Left ventricle myocardium inferior (tissue), 1 donor: ENCODE data around the gene HDAC4. TPM values are rescaled to one million over a fixed set of nuclear protein-coding genes. Genes with fewer than 3 reads are reported as not detected.

ENCODE experiments used
- DNase-seq: peaks from one replicate; pipeline ENCODE4 v3.0.0-alpha.2; 2020
- H3K27ac ChIP-seq: fragments of 200-600 bp; replicated peaks from 2 replicates; pipeline ENCODE4 v1.8.0; 2021
- H3K27me3 ChIP-seq: fragments of 200-600 bp; 2 replicates; pipeline ENCODE4 v1.8.0; 2021; ENCODE audit warnings: low read depth
- H3K36me3 ChIP-seq: fragments of 200-600 bp; 2 replicates; pipeline ENCODE4 v1.8.0; 2021
- H3K4me1 ChIP-seq: fragments of 200-600 bp; 2 replicates; pipeline ENCODE4 v1.8.0; 2021
- H3K4me3 ChIP-seq: fragments of 200-600 bp; 2 replicates; pipeline ENCODE4 v1.8.0; 2021; ENCODE audit warnings: mild to moderate bottlenecking, moderate library complexity
- H3K9me3 ChIP-seq: fragments of 200-600 bp; replicated peaks from 2 replicates; pipeline ENCODE4 v1.8.0; 2021
- CTCF ChIP-seq: fragments of 200-600 bp; IDR thresholded peaks from 2 replicates; pipeline ENCODE4 v1.8.0; 2021; ENCODE audit warnings: antibody characterized with exemption, mild to moderate bottlenecking, borderline replicate concordance
- intact Hi-C: fragments of 100-400 bp; cut with micrococcal nuclease; formaldehyde crosslinking; loops from one replicate; pipeline ENCODE4 v1.11.0; 2022
- total RNA-seq: library from RNA; stranded (reverse); fragmentation: NEBNext Ultra II Directional; extraction: Animal tissue kit (Norgen Biotek cat#: 25700); gene quantifications from one replicate; pipeline ENCODE4 v1.2.1, GENCODE V29; 2021
- donor health status: DM: no; HTN: yes; CAD: no; lungs with severe emphysema.

Gene HDAC4
- total RNA-seq, 1 donor from 2014 or later: 23.9 TPM

DNA sequence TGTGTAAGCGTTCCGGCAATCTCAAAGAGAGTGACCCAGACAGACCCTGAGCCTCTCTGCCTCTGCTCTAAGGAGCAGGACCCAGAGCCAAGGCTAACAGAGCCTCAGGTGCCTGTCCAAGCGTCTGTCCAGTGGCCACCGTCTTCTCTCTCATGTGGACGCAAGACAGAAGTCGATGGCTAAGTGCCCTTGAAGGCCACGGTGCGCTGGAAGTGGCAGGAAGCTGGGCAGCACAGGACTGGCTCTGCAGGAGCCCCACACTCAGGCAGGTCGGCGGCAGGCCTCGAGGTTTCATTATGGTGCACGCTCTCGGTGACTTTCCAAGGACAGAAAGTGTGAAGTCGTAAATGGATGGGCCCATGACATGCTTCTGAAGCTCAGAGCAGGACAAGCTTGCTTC is 49.1 kb downstream of the HDAC4 start:
- Histone ChIP-seq H3K36me3 (peaks cover 29% of the 10 kb centered on the region), H3K9me3 (peaks cover 9% of the 10 kb centered on the region), H3K4me1 (peaks cover 30% of the 10 kb centered on the region), H3K27me3 (no peaks in the 10 kb centered on the region), H3K27ac (no peak overlapping the region), H3K4me3 (no peak overlapping the region)
- no peak for DNase-seq
- intact Hi-C loops: no loop called here
- TF ChIP-seq CTCF: no peak

GRCh38 chr2:239349453-239350135 is 51.2 kb downstream of the HDAC4 start:
- H3K27me3 ChIP-seq: no peaks in the 10 kb centered on the region
- peaks cover 26% of the 10 kb centered on the region for H3K4me1 ChIP-seq
- intact Hi-C loops: no loop called here
- no peak for TF ChIP-seq CTCF
- DNase-seq: no peak
- no peak overlapping the region for H3K4me3 ChIP-seq
- no peak overlapping the region for H3K27ac ChIP-seq
- H3K36me3 ChIP-seq: peaks cover 29% of the 10 kb centered on the region
- H3K9me3 ChIP-seq: peaks cover 6% of the 10 kb centered on the region

DNA sequence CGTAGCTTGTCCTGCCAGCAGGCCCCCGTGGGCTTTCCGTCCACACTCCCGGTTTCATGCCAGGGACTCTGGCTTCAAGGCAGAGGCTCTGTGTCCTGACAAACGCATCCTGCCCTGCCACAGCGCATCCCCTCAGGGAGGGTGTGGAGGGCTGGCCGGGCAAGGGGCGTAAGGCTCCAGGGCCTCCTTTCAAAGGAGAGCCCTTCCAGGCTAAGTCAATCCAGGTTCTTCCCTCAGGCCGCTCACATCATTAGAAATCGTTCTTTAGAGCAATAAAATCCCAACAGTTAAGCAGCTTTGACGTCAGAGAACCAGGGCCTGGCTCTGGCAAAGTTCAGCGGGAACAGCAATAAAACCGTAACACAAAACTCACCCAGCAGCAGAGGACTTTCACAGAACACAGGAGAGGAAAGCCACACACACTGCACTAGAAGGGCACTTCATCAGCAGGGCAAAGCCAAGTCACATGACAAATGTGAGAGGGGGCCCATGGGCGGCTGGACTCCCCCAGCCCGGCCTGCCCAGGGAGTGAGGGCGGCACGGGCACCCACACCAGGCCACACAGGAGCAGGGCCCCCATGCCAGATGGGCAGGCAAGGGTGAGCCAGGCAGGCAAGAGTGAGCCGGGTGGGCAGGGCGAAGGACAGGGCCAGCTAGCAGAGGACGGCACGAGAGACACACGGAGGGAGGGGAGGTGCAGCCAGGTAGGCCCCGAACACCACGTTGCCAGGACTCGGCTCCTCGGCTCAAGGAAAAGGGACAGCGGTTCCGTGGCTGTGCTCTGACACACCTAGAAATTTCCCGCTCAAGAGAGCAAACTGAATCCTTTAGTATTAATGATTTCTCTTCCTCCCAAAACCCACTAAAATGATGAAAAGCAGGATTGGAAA is 52.0 kb downstream of the HDAC4 start:
- Histone ChIP-seq H3K27ac (peak overlapping the region; percentile 63), H3K4me3 (no peak overlapping the region), H3K36me3 (peaks cover 29% of the 10 kb centered on the region), H3K4me1 (peaks cover 29% of the 10 kb centered on the region), H3K27me3 (no peaks in the 10 kb centered on the region), H3K9me3 (no peaks in the 10 kb centered on the region)
- intact Hi-C loops: no loop called here
- no peak for DNase-seq
- TF ChIP-seq CTCF: no peak

DNA sequence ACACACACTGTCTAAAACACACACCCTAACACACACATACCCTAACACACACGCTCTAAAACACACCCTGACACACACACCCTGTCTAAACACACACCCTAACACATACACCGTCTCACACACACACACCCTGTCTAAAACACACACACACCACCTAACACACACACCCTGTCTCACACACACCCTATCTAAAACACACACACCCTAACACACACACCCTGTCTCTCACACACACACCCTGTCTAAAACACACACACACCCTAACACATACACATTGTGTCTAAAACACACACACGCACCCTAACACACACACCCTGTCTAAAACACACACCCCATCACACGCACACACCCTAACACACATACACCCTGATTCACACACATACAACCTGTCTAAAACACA is 54.1 kb downstream of the HDAC4 start:
- peaks cover 8% of the 10 kb centered on the region for H3K9me3 ChIP-seq
- no peak for TF ChIP-seq CTCF
- peaks cover 17% of the 10 kb centered on the region for H3K36me3 ChIP-seq
- no peak for DNase-seq
- H3K27me3 ChIP-seq: no peaks in the 10 kb centered on the region
- peaks cover 29% of the 10 kb centered on the region for H3K4me1 ChIP-seq
- no peak overlapping the region for H3K4me3 ChIP-seq
- intact Hi-C loops: no loop called here
- H3K27ac ChIP-seq: no peak overlapping the region

GRCh38 chr2:239345251-239345650 is 55.6 kb downstream of the HDAC4 start:
- no peaks in the 10 kb centered on the region for H3K27me3 ChIP-seq
- intact Hi-C loops: no loop called here
- peaks cover 8% of the 10 kb centered on the region for H3K9me3 ChIP-seq
- H3K27ac ChIP-seq: no peak overlapping the region
- H3K36me3 ChIP-seq: peaks cover 6% of the 10 kb centered on the region
- no peak for DNase-seq
- H3K4me1 ChIP-seq: peaks cover 29% of the 10 kb centered on the region
- H3K4me3 ChIP-seq: no peak overlapping the region
- TF ChIP-seq CTCF: no peak
